ENCODE measurements around the gene PLEKHA7.

DNA sequence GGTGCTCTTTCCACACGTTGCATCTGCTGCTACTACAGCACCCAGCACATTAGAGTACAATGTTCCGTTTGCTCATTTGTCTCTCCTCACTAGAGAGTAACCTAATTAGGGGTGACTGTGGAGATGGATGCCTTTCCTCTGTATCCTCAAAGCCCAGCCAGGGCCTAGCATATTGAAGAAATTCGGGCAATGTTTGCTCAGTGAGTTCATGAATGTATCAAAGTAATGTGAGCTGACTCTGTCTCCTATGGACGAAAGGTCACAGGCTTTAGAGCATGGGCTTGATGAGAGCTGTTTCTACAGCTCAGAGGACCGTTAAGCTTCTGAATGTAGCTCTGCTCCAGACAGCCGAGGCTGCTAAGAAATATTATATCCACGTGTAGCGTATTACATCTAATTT is 208.3 kb downstream of the PLEKHA7 start:
- TF ChIP-seq, protein P1, sequence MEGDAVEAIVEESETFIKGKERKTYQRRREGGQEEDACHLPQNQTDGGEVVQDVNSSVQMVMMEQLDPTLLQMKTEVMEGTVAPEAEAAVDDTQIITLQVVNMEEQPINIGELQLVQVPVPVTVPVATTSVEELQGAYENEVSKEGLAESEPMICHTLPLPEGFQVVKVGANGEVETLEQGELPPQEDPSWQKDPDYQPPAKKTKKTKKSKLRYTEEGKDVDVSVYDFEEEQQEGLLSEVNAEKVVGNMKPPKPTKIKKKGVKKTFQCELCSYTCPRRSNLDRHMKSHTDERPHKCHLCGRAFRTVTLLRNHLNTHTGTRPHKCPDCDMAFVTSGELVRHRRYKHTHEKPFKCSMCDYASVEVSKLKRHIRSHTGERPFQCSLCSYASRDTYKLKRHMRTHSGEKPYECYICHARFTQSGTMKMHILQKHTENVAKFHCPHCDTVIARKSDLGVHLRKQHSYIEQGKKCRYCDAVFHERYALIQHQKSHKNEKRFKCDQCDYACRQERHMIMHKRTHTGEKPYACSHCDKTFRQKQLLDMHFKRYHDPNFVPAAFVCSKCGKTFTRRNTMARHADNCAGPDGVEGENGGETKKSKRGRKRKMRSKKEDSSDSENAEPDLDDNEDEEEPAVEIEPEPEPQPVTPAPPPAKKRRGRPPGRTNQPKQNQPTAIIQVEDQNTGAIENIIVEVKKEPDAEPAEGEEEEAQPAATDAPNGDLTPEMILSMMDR (IDR thresholded peaks at IDR 0.05; ENCODE audit: low read depth, low read length, poor library complexity, severe bottlenecking) = no peak
- TF ChIP-seq EZH2phosphoT487 (IDR thresholded peaks at IDR 0.05; ENCODE audit: borderline replicate concordance, low read length) = no peak

Measured in DOHH2 (cell line).